Caco-2 (cell line): ENCODE results near the gene LYPLA2. TPM values are rescaled to one million over a fixed set of nuclear protein-coding genes. Genes with fewer than 3 reads are reported as not detected.

ENCODE experiments used
- BruUV-seq: library from RNA; stranded (reverse); fragments of 400-500 nt; replicated peaks from 2 replicates; lab custom pipeline; 2021; lab: Mats Ljungman, UMichigan
- CTCF ChIA-PET: fragments of 300-600 bp; sonication (Branson Sonifier 250); formaldehyde crosslinking; loops from one replicate; lab custom pipeline; 2022; ENCODE audit warnings: antibody characterized with exemption; lab: Charles Lee
- POLR2A ChIA-PET: fragments of 300-600 bp; sonication (Branson Sonifier 250); formaldehyde crosslinking; loops from one replicate; lab custom pipeline; 2022; ENCODE audit warnings: antibody characterized with exemption; lab: Charles Lee
- DNase-seq, 2 experiments: peaks; one replicate each; pipeline versions ENCODE4 v3.0.0 to v3.0.0-alpha.2; 2020 to 2022
- H3K27me3 ChIP-seq: replicated peaks from 2 replicates; pipeline ENCODE4 v1.6.0; 2011; ENCODE audit warnings: low read length; ENCODE audit not compliant: control insufficient read depth, insufficient read depth
- H3K36me3 ChIP-seq: 2 replicates; pipeline ENCODE4 v1.5.1; 2011; ENCODE audit warnings: low read length; ENCODE audit not compliant: control insufficient read depth, insufficient read depth
- H3K4me1 ChIP-seq: fragments of 250-450 bp; sonication (Bioruptor Pico); 2 replicates; pipeline ENCODE4 v1.5.1; 2020; ENCODE audit warnings: mild to moderate bottlenecking
- H3K4me3 ChIP-seq: 2 replicates; pipeline ENCODE4 v1.5.1; 2011; ENCODE audit warnings: low read depth, mild to moderate bottlenecking, control low read depth, low read length
- H3K9me3 ChIP-seq: fragments of 250-450 bp; sonication (Bioruptor Pico); 2 replicates; pipeline ENCODE4 v1.5.1; 2020; ENCODE audit warnings: mild to moderate bottlenecking, moderate library complexity
- H3K27ac Mint-ChIP-seq: one replicate; pipeline ENCODE4 v1.8.0; 2022; ENCODE audit warnings: mixed read lengths; ENCODE audit not compliant: unreplicated experiment
- H3K27me3 Mint-ChIP-seq: one replicate; pipeline ENCODE4 v1.8.0; 2022; ENCODE audit warnings: mixed read lengths; ENCODE audit not compliant: insufficient read depth, unreplicated experiment
- H3K36me3 Mint-ChIP-seq: one replicate; pipeline ENCODE4 v1.8.0; 2022; ENCODE audit warnings: mild to moderate bottlenecking, mixed read lengths; ENCODE audit not compliant: insufficient read depth, unreplicated experiment
- H3K4me1 Mint-ChIP-seq: one replicate; pipeline ENCODE4 v1.8.0; 2022; ENCODE audit warnings: low read depth, mixed read lengths; ENCODE audit not compliant: unreplicated experiment
- H3K4me3 Mint-ChIP-seq: one replicate; pipeline ENCODE4 v1.8.0; 2022; ENCODE audit warnings: mild to moderate bottlenecking, moderate library complexity, mixed read lengths; ENCODE audit not compliant: unreplicated experiment
- H3K9me3 Mint-ChIP-seq: one replicate; pipeline ENCODE4 v1.8.0; 2022; ENCODE audit warnings: mixed read lengths; ENCODE audit not compliant: unreplicated experiment
- CTCF ChIP-seq, 2 experiments: fragments of 200-600 bp in 1 of 2; IDR thresholded peaks; 1 replicate in 1 of 2; 2 replicates in 1 of 2; pipeline versions ENCODE4 v1.5.1 to v1.8.0; 2011 to 2022; ENCODE audit warnings: antibody characterized with exemption in 1 of 2, control low read depth in 1 of 2, inconsistent platforms in 1 of 2, low read depth in 1 of 2, low read length in 1 of 2, mild to moderate bottlenecking in 1 of 2, moderate library complexity in 1 of 2; ENCODE audit not compliant: insufficient read depth in 1 of 2, severe bottlenecking in 1 of 2, unreplicated experiment in 1 of 2
- intact Hi-C: fragments of 100-400 bp; cut with micrococcal nuclease; formaldehyde crosslinking; loops from one replicate; pipeline ENCODE4 v1.10.0; 2022; ENCODE audit not compliant: unreplicated experiment
- total RNA-seq: library from RNA; stranded (reverse); gene quantifications from 2 replicates; pipeline ENCODE4 v1.2.3, GENCODE V29; 2022

Gene LYPLA2
- total RNA-seq, 1 experiment from 2014 or later, result 52.5 TPM

GRCh38 chr1:23752909-23753308 is 38.0 kb upstream of the LYPLA2 start:
- Histone ChIP-seq H3K36me3 (peaks cover 1% of the 10 kb centered on the region), H3K4me1 (no peaks in the 10 kb centered on the region), H3K4me3 (no peak overlapping the region), H3K9me3 (no peaks in the 10 kb centered on the region), H3K27me3 (no peaks in the 10 kb centered on the region)
- no peak for DNase-seq
- no peak for TF ChIP-seq CTCF (IDR thresholded peaks at IDR 0.05; ENCODE audit: insufficient read depth in 1 of 2, low read depth in 1 of 2, low read length in 1 of 2, severe bottlenecking in 1 of 2, unreplicated experiment in 1 of 2)
- intact Hi-C loops, result no loop called here
- H3K9me3 Mint-ChIP-seq, result no peaks in the 10 kb centered on the region
- H3K27me3 Mint-ChIP-seq, result no peaks in the 10 kb centered on the region
- no TSS peak for BruUV-seq
- ChIA-PET POLR2A (no interaction called here), CTCF (no interaction called here)
- no peak overlapping the region for H3K27ac Mint-ChIP-seq
- H3K4me3 Mint-ChIP-seq, result no peak overlapping the region
- no peaks in the 10 kb centered on the region for H3K4me1 Mint-ChIP-seq
- peaks cover 74% of the 10 kb centered on the region for H3K36me3 Mint-ChIP-seq

GRCh38 chr1:23756676-23757075 is 34.3 kb upstream of the LYPLA2 start:
- DNase-seq, result no peak
- intact Hi-C loops, result no loop called here
- ChIA-PET CTCF (interaction anchor here (0.5 to 0.6 kb wide), 2 partner anchors 77 to 96 kb away, joined by 3 to 5 read pairs; no protein-coding TSS in a partner anchor), POLR2A (interaction anchor here (0.5 kb wide), 2 partner anchors 22 to 60 kb away, joined by 3 to 5 read pairs; partner anchors contain the start of gene PITHD1)
- TF ChIP-seq CTCF (IDR thresholded peaks at IDR 0.05; ENCODE audit: insufficient read depth in 1 of 2, low read depth in 1 of 2, low read length in 1 of 2, severe bottlenecking in 1 of 2, unreplicated experiment in 1 of 2), result no peak
- no peaks in the 10 kb centered on the region for H3K27me3 Mint-ChIP-seq
- no peaks in the 10 kb centered on the region for H3K27me3 ChIP-seq
- H3K9me3 Mint-ChIP-seq, result no peaks in the 10 kb centered on the region
- H3K36me3 ChIP-seq, result peaks cover 1% of the 10 kb centered on the region
- no peak overlapping the region for H3K4me3 ChIP-seq
- no peaks in the 10 kb centered on the region for H3K9me3 ChIP-seq
- BruUV-seq, result no TSS peak
- peaks cover 86% of the 10 kb centered on the region for H3K36me3 Mint-ChIP-seq
- H3K4me3 Mint-ChIP-seq, result no peak overlapping the region
- H3K4me1 Mint-ChIP-seq, result no peaks in the 10 kb centered on the region
- H3K4me1 ChIP-seq, result no peaks in the 10 kb centered on the region
- no peak overlapping the region for H3K27ac Mint-ChIP-seq

GRCh38 chr1:23757812-23758211 is 33.1 kb upstream of the LYPLA2 start:
- POLR2A ChIA-PET, result no interaction called here
- H3K9me3 ChIP-seq, result no peaks in the 10 kb centered on the region
- DNase-seq, result no peak
- no peaks in the 10 kb centered on the region for H3K27me3 Mint-ChIP-seq
- H3K27ac Mint-ChIP-seq, result no peak overlapping the region
- no peaks in the 10 kb centered on the region for H3K4me1 Mint-ChIP-seq
- peaks cover 85% of the 10 kb centered on the region for H3K36me3 Mint-ChIP-seq
- intact Hi-C loops, result no loop called here
- CTCF ChIA-PET, result no interaction called here
- H3K27me3 ChIP-seq, result no peaks in the 10 kb centered on the region
- no peaks in the 10 kb centered on the region for H3K9me3 Mint-ChIP-seq
- TF ChIP-seq CTCF (IDR thresholded peaks at IDR 0.05; ENCODE audit: insufficient read depth in 1 of 2, low read depth in 1 of 2, low read length in 1 of 2, severe bottlenecking in 1 of 2, unreplicated experiment in 1 of 2), result no peak
- H3K4me3 Mint-ChIP-seq, result no peak overlapping the region
- no peak overlapping the region for H3K4me3 ChIP-seq
- no peaks in the 10 kb centered on the region for H3K4me1 ChIP-seq
- BruUV-seq, result no TSS peak
- peaks cover 1% of the 10 kb centered on the region; the same call in 1 of the 2 replicates for H3K36me3 ChIP-seq
